CD8-positive, alpha-beta memory T cell (primary cell): ENCODE results near the gene TMTC4. TPM values are rescaled to one million over a fixed set of nuclear protein-coding genes. Genes with fewer than 3 reads are reported as not detected.

Source experiments
- CTCF ChIA-PET: fragments of 350-600 bp; sonication (Branson Sonifier 250); formaldehyde crosslinking; loops from one replicate; lab custom pipeline; 2021; ENCODE audit warnings: antibody characterized with exemption; lab: Charles Lee
- POLR2A ChIA-PET: fragments of 350-600 bp; sonication (Branson Sonifier 250); formaldehyde crosslinking; loops from one replicate; lab custom pipeline; 2021; ENCODE audit warnings: antibody characterized with exemption; lab: Charles Lee
- DNase-seq, 5 donors: peaks; one replicate each; pipeline versions ENCODE4 v3.0.0 to v3.0.0-alpha.2; 2020 to 2022; ENCODE audit warnings: mixed read lengths in 1 of 5
- H3K27ac ChIP-seq: one replicate; pipeline ENCODE4 v1.7.0; 2013; ENCODE audit warnings: low read depth, mild to moderate bottlenecking, low read length, moderate library complexity
- H3K27me3 ChIP-seq: 2 replicates; pipeline ENCODE4 v1.7.0; 2013; ENCODE audit warnings: low read length, mild to moderate bottlenecking; ENCODE audit not compliant: insufficient read depth, poor library complexity, severe bottlenecking
- H3K36me3 ChIP-seq: 2 replicates; pipeline ENCODE4 v1.7.0; 2013; ENCODE audit warnings: mild to moderate bottlenecking, low read length, moderate library complexity; ENCODE audit not compliant: insufficient read depth
- H3K4me1 ChIP-seq: 2 replicates; pipeline ENCODE4 v1.7.0; 2013; ENCODE audit warnings: mild to moderate bottlenecking, low read length, moderate library complexity; ENCODE audit not compliant: insufficient read depth
- H3K4me3 ChIP-seq: 2 replicates; pipeline ENCODE4 v1.7.0; 2013; ENCODE audit warnings: mild to moderate bottlenecking, low read length
- H3K9me3 ChIP-seq: 2 replicates; pipeline ENCODE4 v1.7.0; 2013; ENCODE audit warnings: mild to moderate bottlenecking, low read length
- H3K27ac Mint-ChIP-seq, 8 donors: one replicate each; pipeline ENCODE4 v1.8.0; 2020 to 2021; ENCODE audit warnings: mixed read lengths in 8 of 8, mild to moderate bottlenecking in 6 of 8, inconsistent platforms in 3 of 8, moderate library complexity in 3 of 8
- H3K27me3 Mint-ChIP-seq, 2 donors: one replicate each; pipeline ENCODE4 v1.8.0; 2020 to 2021; ENCODE audit warnings: mixed read lengths in 2 of 2, mild to moderate bottlenecking in 1 of 2, moderate library complexity in 1 of 2
- H3K36me3 Mint-ChIP-seq, 3 donors: one replicate each; pipeline ENCODE4 v1.8.0; 2020 to 2021; ENCODE audit warnings: mixed read lengths in 3 of 3, inconsistent platforms in 1 of 3, mild to moderate bottlenecking in 1 of 3
- H3K4me1 Mint-ChIP-seq, 3 donors: one replicate each; pipeline ENCODE4 v1.8.0; 2020 to 2021; ENCODE audit warnings: mixed read lengths in 3 of 3, inconsistent platforms in 1 of 3, mild to moderate bottlenecking in 1 of 3
- H3K4me3 Mint-ChIP-seq, 7 donors: one replicate each; pipeline ENCODE4 v1.8.0; 2020 to 2021; ENCODE audit warnings: mixed read lengths in 7 of 7, mild to moderate bottlenecking in 6 of 7, moderate library complexity in 4 of 7, inconsistent platforms in 2 of 7
- H3K9me3 Mint-ChIP-seq, 5 donors: one replicate each; pipeline ENCODE4 v1.8.0; 2020 to 2022; ENCODE audit warnings: mixed read lengths in 5 of 5, mild to moderate bottlenecking in 3 of 5, moderate library complexity in 2 of 5, inconsistent platforms in 1 of 5
- polyA plus RNA-seq: library from polyadenylated mRNA; unstranded; fragments of 300-500 nt; fragmentation: Illumina TruSeq; gene quantifications from one replicate; pipeline ENCODE4 v1.2.3, GENCODE V29; 2021
- total RNA-seq, 2 experiments: library from RNA; stranded (reverse); gene quantifications; one replicate each; pipeline ENCODE4 v1.2.3, GENCODE V29; 2021

The TMTC4 gene
- total and polyA plus RNA-seq, 3 experiments from 2014 or later: 3.4 to 16.3 (median 12.5) TPM

- H3K27me3 ChIP-seq: no peaks in the 10 kb centered on the region
- H3K9me3 ChIP-seq: no peaks in the 10 kb centered on the region
- H3K27ac ChIP-seq: no peak overlapping the region
- Mint-ChIP-seq H3K4me3 (no peak overlapping the region), H3K27me3 (peaks cover 0 to 10% of the 10 kb centered on the region in 2 donors), H3K27ac (no peak overlapping the region), H3K9me3 (no peaks in the 10 kb centered on the region), H3K36me3 (peaks cover 0 to 7% (median 0%) of the 10 kb centered on the region in 3 donors), H3K4me1 (peaks cover 1 to 4% (median 4%) of the 10 kb centered on the region in 3 donors)
- no peak overlapping the region for H3K4me3 ChIP-seq
- CTCF ChIA-PET: no interaction called here
- POLR2A ChIA-PET: no interaction called here
- no peak for DNase-seq
- peaks cover 1% of the 10 kb centered on the region for H3K4me1 ChIP-seq
- no peaks in the 10 kb centered on the region for H3K36me3 ChIP-seq
Measured at GRCh38 chr13:100594255-100594654, 80.3 kb downstream of the TMTC4 start.

GRCh38 chr13:100589178-100589725, 85.3 kb downstream of the TMTC4 start:
- no peak overlapping the region for H3K27ac ChIP-seq
- H3K4me1 ChIP-seq: peaks cover 35% of the 10 kb centered on the region

GRCh38 chr13:100588331-100589177, 86.0 kb downstream of the TMTC4 start, which contains the start of gene GGACT:
Gene GGACT, minus strand, starts transcription at chr13:100588789. Its CDS starts 56,198 bp downstream, at chr13:100532591.
- Histone ChIP-seq H3K27me3 (no peaks in the 10 kb centered on the region), H3K36me3 (no peaks in the 10 kb centered on the region), H3K9me3 (no peaks in the 10 kb centered on the region), H3K4me3 (peak within 1 kb of the TSS; percentile 54), H3K4me1 (peaks cover 42% of the 10 kb centered on the region), H3K27ac (peak within 1 kb of the TSS; percentile 59)
- POLR2A ChIA-PET: interaction anchor here (0.7 to 1.1 kb wide), 4 partner anchors 16 to 87 kb away, joined by 3 to 9 read pairs (median 4); partner anchors contain the start of gene TMTC4
- peak within 1 kb of the TSS; percentile 72 to 94 (median 84) for H3K27ac Mint-ChIP-seq
- H3K4me1 Mint-ChIP-seq: peaks cover 39 to 48% (median 47%) of the 10 kb centered on the region in 3 donors
- H3K4me3 Mint-ChIP-seq: peak within 1 kb of the TSS; percentile 81 to 91 (median 86)
- no peaks in the 10 kb centered on the region for H3K9me3 Mint-ChIP-seq
- peaks cover 0 to 2% (median 2%) of the 10 kb centered on the region in 3 donors for H3K36me3 Mint-ChIP-seq
- DNase-seq: peak; percentile 75 to 87 (median 83)
- no peaks in the 10 kb centered on the region for H3K27me3 Mint-ChIP-seq
- CTCF ChIA-PET: interaction anchor here (0.7 to 3.5 kb wide), 12 partner anchors 9 to 932 kb away, joined by 3 to 47 read pairs (median 4); partner anchors contain the start of gene TMTC4

More at GRCh38 chr13:100589178-100589725, 85.3 kb downstream of the TMTC4 start:
- ChIA-PET CTCF (interaction anchor here (0.7 to 3.5 kb wide), 8 partner anchors 11 to 933 kb away, joined by 3 to 47 read pairs (median 6); partner anchors contain the start of gene TMTC4), POLR2A (interaction anchor here (1.1 kb wide), 1 partner anchor 85 kb away, joined by 9 read pairs; the partner anchor contains the start of gene TMTC4)
- H3K4me3 ChIP-seq: peak overlapping the region; percentile 32
- Mint-ChIP-seq H3K9me3 (no peaks in the 10 kb centered on the region), H3K4me1 (peaks cover 35 to 43% (median 42%) of the 10 kb centered on the region in 3 donors), H3K27me3 (no peaks in the 10 kb centered on the region), H3K27ac (peak overlapping the region; percentile 71 to 94 (median 82)), H3K4me3 (peak overlapping the region; percentile 81 to 91 (median 86)), H3K36me3 (peaks cover 0 to 2% (median 2%) of the 10 kb centered on the region in 3 donors)
- DNase-seq: no peak
- no peaks in the 10 kb centered on the region for H3K36me3 ChIP-seq
- H3K27me3 ChIP-seq: no peaks in the 10 kb centered on the region
- no peaks in the 10 kb centered on the region for H3K9me3 ChIP-seq

GRCh38 chr13:100584896-100585295, 89.7 kb downstream of the TMTC4 start:
- ChIA-PET POLR2A (no interaction called here), CTCF (interaction anchor here (1.3 to 3.0 kb wide), 3 partner anchors 11 to 88 kb away, joined by 3 to 17 read pairs (median 4); no protein-coding TSS in a partner anchor)
- no peaks in the 10 kb centered on the region for H3K9me3 Mint-ChIP-seq

GRCh38 chr13:100581504-100581903, 93.1 kb downstream of the TMTC4 start:
- no peaks in the 10 kb centered on the region for H3K27me3 Mint-ChIP-seq
- H3K27me3 ChIP-seq: no peaks in the 10 kb centered on the region
- DNase-seq: no peak
- no peaks in the 10 kb centered on the region for H3K9me3 ChIP-seq
- no peak overlapping the region for H3K4me3 ChIP-seq
- H3K4me1 Mint-ChIP-seq: peaks cover 27 to 41% (median 36%) of the 10 kb centered on the region in 3 donors
- H3K9me3 Mint-ChIP-seq: no peaks in the 10 kb centered on the region
- no peaks in the 10 kb centered on the region for H3K36me3 ChIP-seq
- no peak overlapping the region for H3K4me3 Mint-ChIP-seq
- H3K27ac Mint-ChIP-seq: peak overlapping the region in 1 of 8 donors; percentile 7
- peaks cover 12 to 43% (median 20%) of the 10 kb centered on the region in 3 donors for H3K36me3 Mint-ChIP-seq
- H3K4me1 ChIP-seq: peaks cover 40% of the 10 kb centered on the region
- H3K27ac ChIP-seq: no peak overlapping the region
- ChIA-PET CTCF (no interaction called here), POLR2A (no interaction called here)

More at GRCh38 chr13:100584896-100585295, 89.7 kb downstream of the TMTC4 start:
- Mint-ChIP-seq H3K36me3 (peaks cover 3 to 26% (median 11%) of the 10 kb centered on the region in 3 donors), H3K4me1 (peaks cover 50 to 65% (median 62%) of the 10 kb centered on the region in 3 donors), H3K27me3 (no peaks in the 10 kb centered on the region), H3K4me3 (peak overlapping the region in 3 of 7 donors; percentile 19 to 57 (median 22)), H3K27ac (peak overlapping the region in 6 of 8 donors; percentile 15 to 70 (median 59))
- peaks cover 62% of the 10 kb centered on the region for H3K4me1 ChIP-seq
- no peak overlapping the region for H3K4me3 ChIP-seq
- H3K27me3 ChIP-seq: no peaks in the 10 kb centered on the region
- peak in 2 of 5 donors; percentile 7 to 60 for DNase-seq
- no peaks in the 10 kb centered on the region for H3K9me3 ChIP-seq
- no peaks in the 10 kb centered on the region for H3K36me3 ChIP-seq
- no peak overlapping the region for H3K27ac ChIP-seq

- Histone ChIP-seq H3K4me1 (peaks cover 40% of the 10 kb centered on the region), H3K27ac (no peak overlapping the region), H3K27me3 (no peaks in the 10 kb centered on the region), H3K9me3 (no peaks in the 10 kb centered on the region), H3K36me3 (no peaks in the 10 kb centered on the region), H3K4me3 (no peak overlapping the region)
- POLR2A ChIA-PET: no interaction called here
- H3K36me3 Mint-ChIP-seq: peaks cover 12 to 45% (median 21%) of the 10 kb centered on the region in 3 donors
- no peaks in the 10 kb centered on the region for H3K9me3 Mint-ChIP-seq
- DNase-seq: no peak
- no peaks in the 10 kb centered on the region for H3K27me3 Mint-ChIP-seq
- H3K4me3 Mint-ChIP-seq: no peak overlapping the region
- CTCF ChIA-PET: interaction anchor here (0.8 kb wide), 1 partner anchor 9 kb away, joined by 4 read pairs; no protein-coding TSS in a partner anchor
- H3K27ac Mint-ChIP-seq: no peak overlapping the region
- H3K4me1 Mint-ChIP-seq: peaks cover 24 to 38% (median 31%) of the 10 kb centered on the region in 3 donors
Measured at GRCh38 chr13:100581030-100581429, 93.6 kb downstream of the TMTC4 start.

- H3K4me3 ChIP-seq: no peak overlapping the region
- H3K27me3 ChIP-seq: no peaks in the 10 kb centered on the region
- no peak for DNase-seq
- Mint-ChIP-seq H3K27me3 (no peaks in the 10 kb centered on the region), H3K36me3 (peaks cover 12 to 46% (median 22%) of the 10 kb centered on the region in 3 donors), H3K27ac (no peak overlapping the region), H3K4me1 (peaks cover 22 to 35% (median 27%) of the 10 kb centered on the region in 3 donors), H3K4me3 (no peak overlapping the region), H3K9me3 (no peaks in the 10 kb centered on the region)
- H3K36me3 ChIP-seq: no peaks in the 10 kb centered on the region
- POLR2A ChIA-PET: no interaction called here
- CTCF ChIA-PET: interaction anchor here (1.6 kb wide), 1 partner anchor 8 kb away, joined by 4 read pairs; no protein-coding TSS in a partner anchor
- no peaks in the 10 kb centered on the region for H3K9me3 ChIP-seq
- no peak overlapping the region for H3K27ac ChIP-seq
- peaks cover 34% of the 10 kb centered on the region for H3K4me1 ChIP-seq
Measured at GRCh38 chr13:100580045-100580444, 94.5 kb downstream of the TMTC4 start.
